Esophagus mucosa (tissue), 1 donor: ENCODE data around the gene KIAA0513. TPM values are rescaled to one million over a fixed set of nuclear protein-coding genes. Genes with fewer than 3 reads are reported as not detected.

Source experiments
- ATAC-seq: fragments of 200-7000 bp; cut with Tn5 transposase; one replicate; pipeline ENCODE4 v1.9.1; 2020
- total RNA-seq: library from RNA; stranded (reverse); gene quantifications from one replicate; pipeline ENCODE4 v1.2.4, GENCODE V29; 2023
- donor health status: DM: yes; HTN: yes; CAD: no.

Gene KIAA0513
- total RNA-seq, 1 donor from 2014 or later = 8.1 TPM

- ATAC-seq = peak; percentile 82
Measured at GRCh38 chr16:85137323-85138072, 109.9 kb downstream of the KIAA0513 start.

GRCh38 chr16:85138073-85138824 lies 110.7 kb downstream of the KIAA0513 start:
- no peak for ATAC-seq

- ATAC-seq = no peak
Measured at GRCh38 chr16:85138825-85139627, 111.4 kb downstream of the KIAA0513 start.

GRCh38 chr16:85139881-85140339 lies 112.3 kb downstream of the KIAA0513 start:
- no peak for ATAC-seq

GRCh38 chr16:85140455-85141012 lies 112.9 kb downstream of the KIAA0513 start:
- no peak for ATAC-seq

- ATAC-seq = no peak
Measured at GRCh38 chr16:85141491-85142128, 114.0 kb downstream of the KIAA0513 start.

GRCh38 chr16:85142129-85142513 lies 114.5 kb downstream of the KIAA0513 start:
- ATAC-seq = no peak

- ATAC-seq = no peak
Measured at GRCh38 chr16:85142771-85143211, 115.2 kb downstream of the KIAA0513 start.

Other genes with a start within 250 kb of the KIAA0513 start
- gene CRISPLD2, start 207.8 kb upstream of the KIAA0513 start, total RNA-seq = 6.5 TPM
- 17.1 TPM for gene ZDHHC7, start 16.3 kb upstream of the KIAA0513 start, total RNA-seq
- gene CIBAR2, start 84.7 kb downstream of the KIAA0513 start, total RNA-seq = not detected